ENCODE data around the gene FAM117A. TPM values are rescaled to one million over a fixed set of nuclear protein-coding genes. Genes with fewer than 3 reads are reported as not detected.
"Not testable (repeated sequence)": the region's sequence is repeated elsewhere in the genome, so short reads cannot be mapped to it uniquely, and the experiment has no call there.

FAM117A gene
- total and polyA plus RNA-seq, 10 of the 15 experiments (the other 5 are each of a cell fraction or from before 2014, with no cell fraction given), result 2.1 to 29.6 (median 20.0) TPM

DNA sequence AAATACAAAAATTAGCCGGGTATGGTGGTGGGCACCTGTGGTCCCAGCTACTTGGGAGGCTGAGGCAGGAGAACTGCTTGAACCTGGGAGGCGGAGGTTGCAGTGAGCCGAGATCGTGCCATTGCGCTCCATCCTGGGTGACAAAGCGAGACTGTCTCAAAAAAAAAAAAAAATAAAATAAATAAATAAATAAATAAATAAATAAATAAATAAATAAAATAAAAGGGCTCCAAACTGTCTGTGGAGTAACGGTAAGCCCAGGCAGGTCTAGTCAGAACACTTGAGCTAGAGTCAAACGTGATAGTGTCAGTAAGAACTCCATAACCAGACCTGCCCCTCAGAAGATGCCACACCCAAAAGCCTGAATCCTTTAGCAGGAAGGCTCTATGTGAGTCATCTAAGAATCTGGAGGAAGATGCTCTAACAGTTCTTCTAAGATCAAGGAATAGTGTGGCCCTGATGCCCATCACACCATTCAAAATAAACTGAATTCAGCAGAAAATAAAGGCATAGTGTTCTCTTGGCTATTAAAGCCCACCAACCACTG lies 5.4 kb downstream of the FAM117A start:
- H3K27me3 ChIP-seq (replicated peaks in 1 of 2; ENCODE audit: control insufficient read depth in 2 of 2, insufficient read depth in 2 of 2, low read length in 1 of 2); H2AFZ ChIP-seq (ENCODE audit: control insufficient read depth, low read depth, low read length); ATAC-seq; intact Hi-C loops (cut with micrococcal nuclease; ENCODE audit: unreplicated experiment); H3K4me2 ChIP-seq (ENCODE audit: control insufficient read depth, insufficient read depth); H3K36me3 ChIP-seq (ENCODE audit: control insufficient read depth in 2 of 2, insufficient read depth in 2 of 2, low read length in 1 of 2); in situ Hi-C loops (cut with MboI); H3K4me3 ChIP-seq; BruUV-seq (replicated peaks); H3K9ac ChIP-seq (ENCODE audit: control insufficient read depth, insufficient read depth, low read length); H4K20me1 ChIP-seq (ENCODE audit: control insufficient read depth, insufficient read depth); FAIRE-seq; H3K9me3 ChIP-seq (replicated peaks; ENCODE audit: control insufficient read depth, insufficient read depth, low read length); H3K27ac ChIP-seq (ENCODE audit: control insufficient read depth, insufficient read depth); DNase-seq (ENCODE audit: low read depth, low spot score): not testable (repeated sequence)
- CTCF ChIA-PET, result interaction anchor here (0.6 to 2.5 kb wide), 6 partner anchors 8 to 201 kb away, joined by 3 to 9 read pairs (median 3); partner anchors contain the start of gene SLC35B1
- Histone ChIP-seq H3K79me2 (ENCODE audit: control insufficient read depth, insufficient read depth, low read length) (peaks cover 23% of the 10 kb centered on the region), H3K4me1 (ENCODE audit: control insufficient read depth, insufficient read depth, low read length) (peaks cover 22% of the 10 kb centered on the region)
- POLR2A ChIA-PET, result interaction anchor here (0.6 to 8.5 kb wide), 3 partner anchors 10 to 18 kb away, joined by 3 to 116 read pairs (median 4); no protein-coding TSS in a partner anchor
- SMC1A ChIA-PET (ENCODE audit: uncharacterized antibody, unreplicated experiment), result interaction anchor here (0.9 to 12.5 kb wide), 6 partner anchors 9 to 63 kb away, joined by 3 to 128 read pairs (median 5); no protein-coding TSS in a partner anchor
- 96% methylated on average over 8 of the region's 8 CpGs for WGBS (ENCODE audit: insufficient coverage, insufficient replicate concordance, low lambda C conversion rate, missing lambda C conversion rate)
- RAD21 ChIA-PET (ENCODE audit: unreplicated experiment), result interaction anchor here (1.0 to 1.8 kb wide), 2 partner anchors 10 to 11 kb away, joined by 3 to 5 read pairs; no protein-coding TSS in a partner anchor

DNA sequence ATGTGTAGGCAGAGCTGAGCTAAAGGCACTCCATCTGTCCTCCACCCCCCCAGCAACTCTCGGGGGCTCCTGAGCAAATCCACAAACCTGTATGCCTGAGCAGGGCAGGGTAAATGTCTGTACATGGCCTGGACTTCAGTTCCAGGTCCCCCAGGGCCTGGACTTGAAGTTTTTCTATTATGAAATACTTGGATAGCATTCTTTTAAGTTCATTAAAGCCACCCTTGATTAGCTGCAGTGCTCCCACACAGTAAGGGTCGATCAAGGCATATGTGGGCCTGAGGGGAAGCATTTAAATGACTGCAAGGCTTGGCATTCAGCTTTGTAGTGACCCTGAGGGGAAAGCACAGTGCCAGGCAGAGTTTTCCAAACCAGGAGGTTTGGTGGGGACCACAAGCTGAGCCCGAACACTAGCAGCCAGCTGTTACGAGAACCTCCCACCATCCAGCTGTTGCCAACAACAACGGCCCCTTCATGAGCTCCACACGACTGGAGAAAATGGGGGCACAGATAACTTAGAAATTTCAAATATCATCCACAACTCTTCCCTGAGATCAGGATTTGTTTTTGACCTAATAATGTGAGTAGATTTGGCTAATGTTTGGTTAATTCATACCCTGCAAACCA lies 6.7 kb downstream of the FAM117A start:
- H2AFZ ChIP-seq (ENCODE audit: control insufficient read depth, low read depth, low read length), result no peak overlapping the region
- BruUV-seq (replicated peaks), result no TSS peak
- peaks cover 11% of the 10 kb centered on the region for H3K79me2 ChIP-seq (ENCODE audit: control insufficient read depth, insufficient read depth, low read length)
- H3K9ac ChIP-seq (ENCODE audit: control insufficient read depth, insufficient read depth, low read length), result no peak overlapping the region
- H3K4me3 ChIP-seq, result no peak overlapping the region
- no peak for DNase-seq (ENCODE audit: low read depth, low spot score)
- H3K4me1 ChIP-seq (ENCODE audit: control insufficient read depth, insufficient read depth, low read length), result peaks cover 19% of the 10 kb centered on the region
- 100% methylated on average over 6 of the region's 6 CpGs for WGBS (ENCODE audit: insufficient coverage, insufficient replicate concordance, low lambda C conversion rate, missing lambda C conversion rate)
- ChIA-PET RAD21 (ENCODE audit: unreplicated experiment) (no interaction called here), CTCF (interaction anchor here (1.1 to 2.5 kb wide), 3 partner anchors 10 to 49 kb away, joined by 3 to 9 read pairs (median 4); partner anchors contain the start of gene SLC35B1), SMC1A (ENCODE audit: uncharacterized antibody, unreplicated experiment) (interaction anchor here (0.9 to 12.5 kb wide), 6 partner anchors 10 to 51 kb away, joined by 3 to 86 read pairs (median 4); no protein-coding TSS in a partner anchor), POLR2A (interaction anchor here (0.7 to 1.6 kb wide), 3 partner anchors 10 to 1220 kb away, joined by 3 to 5 read pairs (median 4); no protein-coding TSS in a partner anchor)
- FAIRE-seq, result no peak
- no peaks in the 10 kb centered on the region for H3K9me3 ChIP-seq (replicated peaks; ENCODE audit: control insufficient read depth, insufficient read depth, low read length)
- in situ Hi-C loops (cut with MboI) (no loop called here), intact Hi-C loops (cut with micrococcal nuclease; ENCODE audit: unreplicated experiment) (no loop called here)
- peaks cover 0 to 6% of the 10 kb centered on the region in 2 experiments; a peak in 1 of 4 replicates for H3K36me3 ChIP-seq (ENCODE audit: control insufficient read depth in 2 of 2, insufficient read depth in 2 of 2, low read length in 1 of 2)
- H3K27me3 ChIP-seq (replicated peaks in 1 of 2; ENCODE audit: control insufficient read depth in 2 of 2, insufficient read depth in 2 of 2, low read length in 1 of 2), result no peaks in the 10 kb centered on the region
- H3K27ac ChIP-seq (ENCODE audit: control insufficient read depth, insufficient read depth), result no peak overlapping the region
- no peaks in the 10 kb centered on the region for H4K20me1 ChIP-seq (ENCODE audit: control insufficient read depth, insufficient read depth)
- no peak overlapping the region for H3K4me2 ChIP-seq (ENCODE audit: control insufficient read depth, insufficient read depth)
- ATAC-seq, result no peak
- TF ChIP-seq POLR2AphosphoS5 (IDR thresholded peaks at IDR 0.05; ENCODE audit: low read length) (no peak), SREBF1 (IDR thresholded peaks at IDR 0.05; ENCODE audit: low read length) (no peak), USF1 (IDR thresholded peaks at IDR 0.05; ENCODE audit: borderline replicate concordance, extremely low read length, insufficient read depth, low read depth, low read length) (no peak), PAX5 (IDR thresholded peaks at IDR 0.05; ENCODE audit: borderline replicate concordance, low read depth, low read length) (no peak), HSF1 (IDR thresholded peaks at IDR 0.05; ENCODE audit: low read depth, low read length) (no peak), CBX5 (IDR thresholded peaks at IDR 0.05; ENCODE audit: low read depth) (no peak), IRF3 (IDR thresholded peaks at IDR 0.05) (no peak), SMAD1 (IDR thresholded peaks at IDR 0.05; ENCODE audit: low read depth, partially characterized antibody) (no peak), SMC3 (IDR thresholded peaks at IDR 0.05; ENCODE audit: borderline replicate concordance, low read length) (no peak), SUZ12 (IDR thresholded peaks at IDR 0.05; ENCODE audit: unreplicated experiment) (no peak), ZNF622 (IDR thresholded peaks at IDR 0.05) (no peak), ZNF24 (IDR thresholded peaks at IDR 0.05) (no peak)

Measured in GM12878 (cell line).